Measurements from ENCODE around the gene CGN. TPM values are rescaled to one million over a fixed set of nuclear protein-coding genes. Genes with fewer than 3 reads are reported as not detected.

The CGN gene
- total RNA-seq, 4 donors from 2014 or later = 33.6 to 71.0 (median 44.6) TPM

DNA sequence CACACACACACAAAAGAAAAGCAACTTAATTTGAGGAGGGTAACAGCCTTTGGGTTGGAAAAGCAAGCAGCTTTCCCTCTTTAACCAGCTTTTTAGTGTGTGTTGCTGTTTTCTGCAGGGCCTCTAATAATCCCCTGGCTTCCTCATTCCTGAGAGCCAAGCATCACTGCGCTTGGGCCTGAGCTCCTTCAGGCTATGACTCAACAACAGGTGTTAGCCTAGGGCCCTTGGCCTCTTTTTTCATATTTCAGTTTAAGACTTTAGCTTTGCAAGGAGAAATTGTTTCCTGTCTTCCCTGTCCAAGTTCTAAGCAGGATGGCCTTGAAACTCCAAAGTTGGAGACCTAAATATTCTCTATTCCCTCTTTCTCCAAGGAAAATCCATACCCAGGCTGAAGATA, 74.4 kb downstream of the CGN start:
- intact Hi-C loops (cut with DNase I; ENCODE audit: low total_unique reads) = no loop called here
- WGBS, 2 donors = 0 to 40% methylated on average over 1 of the region's 1 CpG
- TF ChIP-seq, protein P1, sequence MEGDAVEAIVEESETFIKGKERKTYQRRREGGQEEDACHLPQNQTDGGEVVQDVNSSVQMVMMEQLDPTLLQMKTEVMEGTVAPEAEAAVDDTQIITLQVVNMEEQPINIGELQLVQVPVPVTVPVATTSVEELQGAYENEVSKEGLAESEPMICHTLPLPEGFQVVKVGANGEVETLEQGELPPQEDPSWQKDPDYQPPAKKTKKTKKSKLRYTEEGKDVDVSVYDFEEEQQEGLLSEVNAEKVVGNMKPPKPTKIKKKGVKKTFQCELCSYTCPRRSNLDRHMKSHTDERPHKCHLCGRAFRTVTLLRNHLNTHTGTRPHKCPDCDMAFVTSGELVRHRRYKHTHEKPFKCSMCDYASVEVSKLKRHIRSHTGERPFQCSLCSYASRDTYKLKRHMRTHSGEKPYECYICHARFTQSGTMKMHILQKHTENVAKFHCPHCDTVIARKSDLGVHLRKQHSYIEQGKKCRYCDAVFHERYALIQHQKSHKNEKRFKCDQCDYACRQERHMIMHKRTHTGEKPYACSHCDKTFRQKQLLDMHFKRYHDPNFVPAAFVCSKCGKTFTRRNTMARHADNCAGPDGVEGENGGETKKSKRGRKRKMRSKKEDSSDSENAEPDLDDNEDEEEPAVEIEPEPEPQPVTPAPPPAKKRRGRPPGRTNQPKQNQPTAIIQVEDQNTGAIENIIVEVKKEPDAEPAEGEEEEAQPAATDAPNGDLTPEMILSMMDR (IDR thresholded peaks at IDR 0.05) = no peak
- no peak for TF ChIP-seq POLR2A (IDR thresholded peaks at IDR 0.05)
- no peak overlapping the region for H3K4me3 ChIP-seq (ENCODE audit: low read depth, poor library complexity, severe bottlenecking)
- no peak for DNase-seq (ENCODE audit: low spot score in 2 of 2)

MicroRNA genes within 50 kb of the gene (microRNA counts, 767-probe panel; counts per million panel counts)
- microRNA hsa-miR-554 = 0 to 358 counts per million in 2 donors

Small RNA genes within 50 kb of the gene (microRNA-seq; reads per million reads assigned to microRNA genes)
- gene MIR554 (ENCODE audit: borderline number of aligned reads in 1 of 2, borderline replicate concordance in 2 of 2) = 0 reads per million in 2 donors

Other genes with a start within 250 kb of the CGN start
- 10 to 100 TPM; 21.9 to 45.0 (median 32.2) TPM for gene ZNF687, start 229.1 kb upstream of the CGN start, total RNA-seq
- gene PI4KB, start 184.0 kb upstream of the CGN start, total RNA-seq = 10 to 100 TPM; 45.4 to 55.3 (median 49.4) TPM
- 10 to 100 TPM; 13.2 to 23.2 (median 16.7) TPM for gene RFX5, start 164.1 kb upstream of the CGN start, total RNA-seq
- 10 to 100 TPM; 25.4 to 39.9 (median 38.1) TPM for gene SELENBP1, start 138.7 kb upstream of the CGN start, total RNA-seq
- gene PSMB4, start 111.8 kb upstream of the CGN start, total RNA-seq = 100 to 1,000 TPM; 188 to 267 (median 213) TPM
- gene POGZ, start 51.9 kb upstream of the CGN start, total RNA-seq = 10 to 100 TPM; 23.7 to 71.8 (median 26.8) TPM
- 100 to 1,000 TPM; 140 to 186 (median 161) TPM for gene TUFT1, start 28.9 kb downstream of the CGN start, total RNA-seq
- 10 to 100 TPM; 21.9 to 34.3 (median 26.5) TPM for gene SNX27, start 100.7 kb downstream of the CGN start, total RNA-seq
- gene CELF3, start 205.4 kb downstream of the CGN start, total RNA-seq = not detected
- not detected for gene RIIAD1, start 210.1 kb downstream of the CGN start, total RNA-seq